ENCODE data around the gene ATAD3B.
"Not testable (repeated sequence)": the region's sequence is repeated elsewhere in the genome, so short reads cannot be mapped to it uniquely, and the experiment has no call there.

Gene ATAD3B

GRCh38 chr1:1471389-1472052 lies at the start of gene ATAD3B:
Gene ATAD3B (plus strand): TSS chr1:1471765. CDS start chr1:1471885, 120 bp downstream.
- peak; percentile 82 for DNase-seq (ENCODE audit: low read depth)

DNA sequence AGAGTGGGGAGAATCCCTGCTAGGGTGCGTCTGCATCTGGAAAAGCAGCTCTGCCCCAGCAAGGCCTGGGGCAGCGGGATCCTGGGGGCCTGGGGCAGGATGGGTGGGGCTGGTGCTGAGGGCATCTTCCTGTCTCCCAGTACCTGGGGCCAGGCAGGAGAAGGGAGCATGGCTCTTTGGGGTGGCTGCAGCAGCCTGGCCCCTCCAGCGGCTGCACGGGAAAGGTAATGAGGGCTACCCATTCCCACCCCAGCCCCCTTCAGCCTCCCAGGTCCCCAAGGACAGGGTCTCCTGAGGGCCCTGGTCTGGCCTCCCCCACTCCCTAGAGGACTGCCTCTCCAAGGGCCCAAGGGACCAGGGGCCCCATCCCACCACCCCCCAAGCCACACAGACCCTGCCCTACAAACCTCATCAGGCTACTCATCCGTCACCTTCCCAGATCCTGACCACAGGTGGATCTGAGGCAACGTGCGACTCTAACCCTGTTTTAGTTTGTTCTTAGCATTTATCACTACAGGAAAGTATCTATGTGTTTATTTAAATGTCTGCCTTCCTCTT lies 49.6 kb upstream of the ATAD3B start:
- DNase-seq (ENCODE audit: low read depth): no peak

- no peak for DNase-seq (ENCODE audit: low read depth)
Observed at GRCh38 chr1:1422465-1423244, 48.9 kb upstream of the ATAD3B start.

DNA sequence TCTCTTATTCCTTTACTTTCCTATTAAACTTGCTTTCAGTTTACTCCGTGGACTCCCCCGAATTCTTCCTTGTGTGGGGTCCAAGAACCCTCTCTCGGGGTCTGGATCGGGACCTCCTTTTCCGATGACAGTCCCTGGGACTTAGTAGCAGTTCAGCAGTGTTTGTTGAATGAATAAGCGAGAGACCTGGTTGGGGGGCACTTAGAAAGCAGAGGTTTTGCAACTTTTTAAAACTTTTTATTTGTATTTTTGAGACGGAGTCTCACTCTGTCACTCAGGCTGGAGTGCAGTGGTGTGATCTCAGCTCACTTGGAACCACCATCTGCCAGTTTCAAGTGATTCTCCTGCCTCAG lies 48.3 kb upstream of the ATAD3B start:
- DNase-seq (ENCODE audit: low read depth): no peak

- no peak for DNase-seq (ENCODE audit: low read depth)
Observed at GRCh38 chr1:1424707-1425106, 46.9 kb upstream of the ATAD3B start.

DNA sequence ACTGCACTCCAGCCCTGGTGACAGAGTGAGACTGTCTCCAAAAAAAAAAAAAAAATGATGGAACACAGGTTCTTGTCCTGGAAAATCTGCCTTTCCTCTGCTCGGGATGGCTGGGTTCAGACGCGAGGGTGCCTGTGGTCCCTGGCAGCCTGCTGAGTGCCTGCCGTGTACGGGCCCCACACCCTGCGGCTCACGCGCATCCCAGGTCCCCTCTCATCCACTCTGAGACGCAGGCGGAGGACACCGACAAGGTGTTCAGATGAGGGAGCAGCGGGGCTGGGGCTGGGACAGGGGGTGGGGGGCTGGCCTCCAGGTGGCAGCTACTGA lies 46.2 kb upstream of the ATAD3B start:
- no peak for DNase-seq (ENCODE audit: low read depth)

DNA sequence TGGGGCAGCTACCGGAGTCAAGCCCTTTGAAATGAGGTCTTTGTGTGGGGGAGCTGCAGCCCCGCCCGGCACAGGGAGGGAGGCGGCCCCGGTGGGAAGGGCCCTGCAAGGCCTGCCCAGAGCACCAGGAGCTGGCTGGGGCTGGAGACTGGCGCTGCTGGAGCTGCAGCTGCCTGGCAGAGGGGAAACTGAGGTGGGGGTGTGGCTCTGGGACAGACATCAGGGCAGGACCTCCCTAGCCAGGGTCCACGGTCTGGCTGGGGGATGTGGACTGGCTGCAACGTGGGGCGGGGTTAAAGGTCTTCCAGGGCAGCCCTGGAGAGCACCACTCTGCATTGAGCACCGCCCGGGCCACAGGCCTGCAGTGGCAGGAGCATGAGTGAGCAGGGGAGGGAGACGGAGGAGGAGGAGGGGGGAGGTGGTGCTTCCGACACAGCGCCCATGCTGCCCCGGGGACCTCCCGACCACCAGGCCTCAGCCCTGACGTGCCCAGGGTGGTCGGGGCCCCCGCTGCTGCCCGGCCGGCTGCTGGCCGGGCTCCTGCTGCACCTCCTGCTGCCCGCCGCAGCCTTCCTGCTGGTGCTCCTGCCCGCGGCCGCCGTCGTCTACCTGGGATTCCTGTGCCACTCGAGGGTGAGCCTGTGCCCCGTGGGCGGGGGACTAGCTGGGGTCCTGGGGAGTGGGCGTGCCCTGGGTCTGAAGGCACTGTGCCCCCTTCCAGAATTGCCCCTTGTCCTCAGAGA lies 45.6 kb upstream of the ATAD3B start:
- DNase-seq (ENCODE audit: low read depth): no peak

- DNase-seq (ENCODE audit: low read depth): no peak
Observed at GRCh38 chr1:1426496-1427105, 45.0 kb upstream of the ATAD3B start.

DNA sequence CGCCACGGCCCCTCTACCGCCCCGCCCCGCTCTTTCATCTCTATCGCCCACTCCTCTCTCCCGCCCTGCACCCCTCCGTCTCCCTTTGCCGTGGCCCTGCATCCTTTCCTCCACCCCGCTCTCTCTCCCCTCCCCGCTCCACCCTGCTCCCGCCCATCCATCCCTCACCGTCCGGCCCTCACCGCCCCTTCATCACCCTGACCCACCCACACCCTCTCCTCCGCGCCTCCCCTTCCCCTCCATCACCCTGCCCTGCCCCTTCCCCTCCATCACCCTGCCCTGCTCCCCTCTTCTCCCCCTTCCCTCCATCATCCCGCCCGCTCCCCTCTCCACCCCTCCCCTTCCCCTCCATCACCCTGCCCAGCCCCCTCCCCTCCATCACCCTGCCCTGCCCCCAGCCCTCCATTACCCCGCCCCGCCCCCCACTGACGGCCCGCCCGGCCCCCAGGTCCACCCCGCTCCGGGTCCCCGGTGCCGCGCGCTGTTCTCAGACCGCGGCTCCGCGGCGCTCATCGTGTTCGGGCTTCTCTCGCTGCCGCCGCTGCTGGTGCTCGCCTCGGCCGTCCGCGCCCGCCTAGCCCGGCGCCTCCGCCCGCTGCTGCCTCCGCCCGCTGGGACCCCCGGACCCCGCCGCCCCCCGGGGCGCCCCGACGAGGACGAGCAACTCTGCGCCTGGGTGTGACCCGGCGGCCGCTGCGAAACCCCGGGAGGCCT lies 44.3 kb upstream of the ATAD3B start:
- no peak for DNase-seq (ENCODE audit: low read depth)

GRCh38 chr1:1427820-1428148 lies 43.8 kb upstream of the ATAD3B start:
- no peak for DNase-seq (ENCODE audit: low read depth)

GRCh38 chr1:1428174-1428573 lies 43.4 kb upstream of the ATAD3B start:
- no peak for DNase-seq (ENCODE audit: low read depth)

DNA sequence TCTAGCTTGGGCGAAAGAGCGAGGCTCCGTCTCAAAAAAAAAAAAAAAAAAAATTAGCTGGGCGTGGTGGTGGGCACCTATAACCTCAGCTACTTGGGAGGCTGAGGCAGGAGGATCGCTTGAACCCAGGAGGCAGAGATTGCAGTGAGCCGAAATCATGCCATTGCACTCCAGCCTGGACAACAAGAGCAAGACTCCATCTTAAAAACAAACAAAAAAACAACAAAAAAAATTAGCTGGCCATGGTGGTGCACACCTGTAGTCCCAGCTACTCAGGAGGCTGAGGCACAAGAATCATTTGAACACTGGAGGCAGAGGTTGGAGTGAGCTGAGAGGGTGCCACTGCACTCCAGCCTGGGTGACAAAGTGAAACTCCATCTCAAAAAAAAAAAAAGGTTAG lies 42.6 kb upstream of the ATAD3B start:
- not testable (repeated sequence) for DNase-seq (ENCODE audit: low read depth)

DNA sequence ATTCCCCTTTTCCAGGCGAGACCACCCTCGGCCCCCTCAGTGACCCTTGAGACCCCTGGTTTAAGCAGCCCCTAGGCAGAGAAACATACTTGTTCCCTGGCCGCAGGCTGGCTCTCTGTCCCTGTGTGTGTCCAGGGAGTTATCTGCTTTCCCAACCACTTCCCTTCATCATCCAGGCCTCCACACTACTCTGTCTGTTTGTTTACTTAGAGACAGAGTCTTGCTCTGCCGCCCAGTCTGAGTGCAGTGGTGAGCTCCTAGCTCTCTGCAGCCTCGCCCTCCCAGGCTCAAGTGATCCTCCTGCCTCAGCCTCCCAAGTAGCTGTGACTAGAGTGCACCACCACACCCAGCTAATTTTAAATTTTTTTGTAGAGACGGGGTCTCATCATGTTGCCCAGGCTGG lies 41.9 kb upstream of the ATAD3B start:
- no peak for DNase-seq (ENCODE audit: low read depth)

DNA sequence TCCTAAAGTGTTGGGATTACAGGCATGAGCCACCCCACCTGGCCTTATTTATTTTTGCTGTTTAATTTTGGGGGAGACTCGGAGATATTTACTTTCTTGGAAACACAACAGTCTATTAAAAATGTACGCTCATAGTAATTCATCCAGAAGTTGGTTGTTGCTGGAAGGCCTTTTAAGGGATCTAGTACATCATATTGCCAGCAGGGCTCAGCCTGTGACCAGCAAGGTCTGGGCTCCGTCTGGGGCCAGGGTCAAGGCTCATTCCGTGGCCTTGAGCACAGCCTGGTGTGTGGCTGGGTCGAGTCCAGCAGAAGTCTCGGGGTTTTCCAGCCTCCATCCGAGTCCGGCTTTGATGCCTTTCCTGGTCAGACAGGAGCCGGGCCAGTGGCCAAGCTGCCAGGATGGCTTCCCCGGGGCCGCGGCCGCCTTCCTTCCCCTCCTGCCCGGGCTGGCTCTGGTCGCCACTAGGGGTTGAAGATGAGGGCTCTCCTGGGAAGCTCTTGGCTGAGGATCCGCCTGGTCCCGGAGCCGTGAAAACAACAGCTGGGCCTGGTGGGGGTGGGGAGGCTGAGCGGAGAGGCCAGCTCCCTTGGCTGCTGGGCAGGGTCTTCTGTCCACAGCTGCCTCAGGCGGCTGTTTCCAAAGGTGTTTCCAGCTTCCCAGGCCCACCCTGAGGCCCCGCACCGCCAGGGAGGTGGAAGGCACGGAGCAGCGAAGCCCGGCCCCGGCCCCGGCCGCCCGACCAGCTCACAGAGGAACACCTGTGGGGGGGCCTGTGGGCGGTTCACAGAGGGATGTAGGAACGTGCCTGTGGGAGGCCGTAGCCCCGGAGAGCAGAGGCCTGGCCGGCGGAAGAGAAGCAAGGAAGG lies 41.2 kb upstream of the ATAD3B start:
- DNase-seq (ENCODE audit: low read depth): no peak

DNA sequence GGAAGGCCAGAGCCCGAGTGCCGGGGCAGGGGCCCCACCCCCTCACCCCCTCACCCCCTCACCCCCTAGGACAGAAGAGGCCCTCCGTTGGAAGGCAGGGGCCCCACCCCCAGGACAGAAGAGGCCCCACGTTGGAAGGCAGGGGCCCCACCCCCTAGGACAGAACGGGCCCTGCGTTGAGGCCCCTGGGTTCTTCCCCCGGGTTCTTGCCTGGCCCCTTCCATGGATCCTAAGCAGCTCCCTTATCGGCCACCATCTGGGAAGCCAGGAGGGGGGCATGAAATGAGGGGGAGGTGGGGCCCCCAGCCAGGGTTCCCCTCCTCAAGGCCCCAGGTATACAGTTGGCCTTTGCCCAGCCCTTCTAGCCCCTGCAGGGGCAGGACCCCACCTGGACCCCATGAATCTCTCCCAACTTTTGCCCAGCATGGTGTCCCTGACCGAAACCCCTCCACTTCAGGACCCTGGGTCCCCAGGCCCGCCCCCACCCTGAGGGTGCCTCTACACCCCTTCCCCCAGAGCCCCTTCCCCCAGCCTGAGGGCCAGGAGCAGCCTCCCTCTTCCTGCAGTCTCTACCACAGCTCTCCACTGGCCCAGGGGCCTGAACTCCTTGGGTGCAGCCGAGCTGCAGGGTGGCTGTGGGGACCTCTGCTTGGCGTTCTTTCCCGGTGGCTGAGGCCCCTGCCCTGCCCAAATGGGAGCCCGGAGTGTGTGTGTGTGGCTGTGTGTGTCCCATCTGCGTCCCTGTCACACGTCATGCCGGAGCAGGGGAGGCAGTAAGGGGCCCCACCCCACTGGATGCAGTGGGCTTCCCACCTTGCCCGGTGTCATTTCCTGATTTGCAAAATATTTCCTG lies 40.3 kb upstream of the ATAD3B start:
- no peak for DNase-seq (ENCODE audit: low read depth)

DNA sequence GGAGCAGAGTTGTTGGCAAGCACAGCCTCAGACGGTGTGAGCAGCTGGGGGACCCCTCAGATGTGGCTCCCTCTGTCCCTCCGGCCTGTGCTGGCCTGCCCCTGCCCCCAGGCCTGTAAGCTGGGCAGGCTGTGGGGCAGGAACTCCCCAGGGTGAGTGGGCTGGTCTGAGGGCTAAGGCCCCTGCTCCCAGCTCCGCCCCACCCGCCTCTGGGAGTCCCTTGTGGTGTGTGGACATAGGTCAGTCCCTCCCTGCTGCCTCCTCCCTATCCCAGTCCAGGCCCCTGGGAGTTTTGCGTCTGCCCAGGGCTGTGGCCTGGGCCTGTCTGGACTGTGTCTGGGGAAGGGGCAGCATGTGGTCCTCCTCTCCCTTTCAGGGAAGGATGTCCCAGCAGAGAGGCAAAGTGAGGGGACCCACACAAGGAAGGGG lies 39.7 kb upstream of the ATAD3B start:
- no peak for DNase-seq (ENCODE audit: low read depth)

DNA sequence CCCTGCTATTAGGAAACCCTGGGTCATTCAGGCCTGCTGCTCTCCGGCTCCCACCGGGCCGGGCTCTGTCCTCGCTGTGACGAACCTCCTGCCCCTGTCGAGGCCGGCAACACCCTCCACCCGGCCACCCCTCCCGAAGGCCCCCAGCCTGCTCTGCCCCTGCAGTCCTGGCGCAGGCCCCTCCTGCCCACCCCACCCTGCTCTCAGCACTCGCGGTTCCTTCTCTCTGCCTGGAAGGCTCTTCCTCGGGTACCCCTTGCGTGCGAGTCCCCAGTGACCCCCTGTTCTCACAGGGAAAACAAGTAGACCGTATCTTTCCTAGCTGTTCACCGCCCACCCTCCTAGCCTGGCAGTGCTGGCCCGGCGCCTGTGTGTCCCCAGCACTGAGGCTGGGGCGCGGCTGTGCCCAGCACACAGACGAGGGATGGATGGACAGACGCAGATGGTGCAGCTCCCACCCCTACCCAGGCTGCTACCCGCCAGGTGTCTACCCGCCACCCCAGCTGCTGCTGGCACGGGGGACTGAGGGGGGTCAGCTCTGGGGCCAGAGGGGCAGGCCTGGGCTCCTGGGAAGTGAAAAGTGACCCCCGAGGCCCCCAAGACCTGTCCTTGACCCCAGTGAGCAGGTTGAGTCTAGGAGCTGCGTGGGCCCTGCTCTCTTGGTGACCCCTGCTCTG lies 39.2 kb upstream of the ATAD3B start:
- DNase-seq (ENCODE audit: low read depth): no peak

DNA sequence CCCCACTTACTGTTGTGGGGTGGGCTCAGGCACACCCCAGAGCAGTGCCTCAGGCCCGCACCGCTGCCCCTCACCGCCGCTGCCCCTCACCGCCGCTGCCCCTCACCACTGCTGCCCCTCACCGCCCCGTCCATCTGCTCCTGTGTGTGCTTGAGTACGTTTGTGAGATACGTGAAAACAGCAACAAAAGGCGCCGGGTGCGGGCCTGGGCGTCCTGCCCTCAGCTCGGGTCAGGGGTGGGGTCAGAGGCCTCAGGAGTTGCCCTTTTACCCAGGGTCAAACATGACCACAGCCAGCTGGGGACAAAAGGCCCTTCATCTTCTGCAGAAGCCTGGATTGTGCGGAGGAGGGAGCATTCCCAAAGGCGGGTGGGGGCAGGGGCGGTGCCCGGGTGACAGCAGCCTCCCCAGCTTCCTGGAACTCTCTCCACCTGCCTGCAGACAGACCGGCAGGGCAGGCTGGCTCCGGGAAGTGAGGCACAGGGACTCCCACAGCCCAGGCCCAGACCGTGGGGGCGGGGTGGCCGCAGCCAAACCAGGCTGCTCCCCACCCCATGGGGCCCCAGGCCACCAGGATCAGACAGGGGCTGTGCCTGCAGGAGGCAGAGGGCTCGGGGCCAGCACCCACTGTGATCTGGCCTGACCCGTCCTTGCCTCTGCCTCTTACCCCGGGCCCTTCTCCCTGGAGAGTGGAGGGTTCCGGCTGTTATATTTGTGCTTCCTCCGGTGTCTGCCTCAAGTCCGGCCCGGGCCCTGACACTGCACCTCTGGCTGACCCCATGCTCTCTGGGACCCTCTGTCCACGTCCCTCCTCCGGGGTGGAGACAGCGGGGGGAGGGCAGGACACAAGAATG lies 38.4 kb upstream of the ATAD3B start:
- no peak for DNase-seq (ENCODE audit: low read depth)

DNA sequence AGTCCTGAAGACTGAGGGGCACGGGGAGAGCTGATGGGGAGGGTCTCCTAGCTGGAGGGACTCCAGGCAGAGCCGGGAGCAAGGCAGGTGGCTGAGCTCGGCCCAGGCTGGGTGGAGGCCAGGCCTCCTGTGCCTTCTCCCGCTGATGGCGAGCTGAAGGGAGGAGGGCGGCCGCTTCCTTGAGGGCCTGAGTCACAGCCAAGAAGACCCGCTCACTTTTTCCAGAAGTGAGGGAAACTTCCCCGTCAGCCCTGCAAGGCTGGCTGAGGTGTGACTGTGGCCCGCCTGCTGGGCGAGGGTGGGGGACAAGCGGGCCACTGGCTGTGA lies 37.8 kb upstream of the ATAD3B start:
- DNase-seq (ENCODE audit: low read depth): no peak
